SK-N-SH treated with all-trans-retinoic acid at 6 μM for 48 hours (cell line): ENCODE results near the gene PKNOX2.

Experiments used
- ATAC-seq: fragments of 200-7000 bp; cut with Tn5 transposase; 3 replicates; pipeline ENCODE4 v1.9.1; 2020; ENCODE audit warnings: mild to moderate bottlenecking, moderate library complexity
- ARNTL ChIP-seq: fragments of 450-650 bp; formaldehyde crosslinking; IDR thresholded peaks from 2 replicates; pipeline ENCODE4 v1.5.0; 2020; ENCODE audit warnings: low read depth, mild to moderate bottlenecking, moderate library complexity, borderline replicate concordance
- BACH2 ChIP-seq: fragments of 250-450 bp; sonication (Bioruptor Pico); IDR thresholded peaks from 2 replicates; pipeline ENCODE4 v1.9.0; 2021; ENCODE audit warnings: mild to moderate bottlenecking, borderline replicate concordance
- CSDC2 ChIP-seq: fragments of 250-450 bp; sonication (Bioruptor Pico); IDR thresholded peaks from 2 replicates; pipeline ENCODE4 v1.5.0; 2020; ENCODE audit warnings: mild to moderate bottlenecking, moderate library complexity
- ESRRG ChIP-seq: fragments of 250-450 bp; sonication (Bioruptor Pico); IDR thresholded peaks from 2 replicates; pipeline ENCODE4 v1.6.1; 2021; ENCODE audit warnings: mild to moderate bottlenecking
- GLIS3 ChIP-seq: fragments of 250-450 bp; sonication (Bioruptor Pico); IDR thresholded peaks from 2 replicates; pipeline ENCODE4 v1.5.0; 2020; ENCODE audit warnings: mild to moderate bottlenecking, moderate library complexity
- ISL1 ChIP-seq: fragments of 250-450 bp; sonication (Bioruptor Pico); IDR thresholded peaks from 2 replicates; pipeline ENCODE4 v2.1.2; 2022; ENCODE audit warnings: mild to moderate bottlenecking, moderate library complexity
- OSR1 ChIP-seq: fragments of 250-450 bp; sonication (Bioruptor Pico); IDR thresholded peaks from 2 replicates; pipeline ENCODE4 v1.8.0; 2022; ENCODE audit warnings: moderate library complexity, mild to moderate bottlenecking, inconsistent platforms
- PPARA ChIP-seq: fragments of 250-450 bp; sonication (Bioruptor Pico); IDR thresholded peaks from 2 replicates; pipeline ENCODE4 v1.5.0; 2020; ENCODE audit warnings: mild to moderate bottlenecking, borderline replicate concordance
- RARB ChIP-seq: fragments of 250-450 bp; sonication (Bioruptor Pico); IDR thresholded peaks from 2 replicates; pipeline ENCODE4 v1.8.0; 2021; ENCODE audit warnings: mild to moderate bottlenecking, moderate library complexity
- SNAI2 ChIP-seq: fragments of 250-450 bp; sonication (Bioruptor Pico); IDR thresholded peaks from 2 replicates; pipeline ENCODE4 v1.5.0; 2020; ENCODE audit warnings: mild to moderate bottlenecking, moderate library complexity
- ZC3H10 ChIP-seq: fragments of 250-450 bp; sonication (Bioruptor Pico); IDR thresholded peaks from 2 replicates; pipeline ENCODE4 v1.5.1; 2021; ENCODE audit warnings: mild to moderate bottlenecking, moderate library complexity
- ZFP3 ChIP-seq: fragments of 250-450 bp; sonication (Bioruptor Pico); IDR thresholded peaks from 2 replicates; pipeline ENCODE4 v1.5.0; 2020; ENCODE audit warnings: mild to moderate bottlenecking, moderate library complexity
- ZNF565 ChIP-seq: fragments of 450-650 bp; formaldehyde crosslinking; conservative IDR thresholded peaks from 2 replicates; pipeline ENCODE4 v1.5.0; 2020; ENCODE audit warnings: low read depth, mild to moderate bottlenecking, moderate library complexity
- ZNF70 ChIP-seq: fragments of 450-650 bp; formaldehyde crosslinking; IDR thresholded peaks from 2 replicates; pipeline ENCODE4 v1.5.0; 2020; ENCODE audit warnings: mild to moderate bottlenecking, moderate library complexity
- ZNF8 ChIP-seq: fragments of 450-650 bp; formaldehyde crosslinking; IDR thresholded peaks from 2 replicates; pipeline ENCODE4 v1.5.0; 2020; ENCODE audit warnings: mild to moderate bottlenecking, moderate library complexity
- TF ChIP-seq, protein P1 (sequence below): fragments of 250-450 bp; sonication (Bioruptor Pico); IDR thresholded peaks from 2 replicates; pipeline ENCODE4 v1.5.1; 2021; ENCODE audit warnings: mild to moderate bottlenecking, moderate library complexity
- TF ChIP-seq, protein P2 (sequence below): fragments of 250-450 bp; sonication (Bioruptor Pico); IDR thresholded peaks from 2 replicates; pipeline ENCODE4 v1.5.1; 2020; ENCODE audit warnings: low read depth, mild to moderate bottlenecking, moderate library complexity
- TF ChIP-seq, protein P3 (sequence below): fragments of 250-450 bp; sonication (Bioruptor Pico); IDR thresholded peaks from 2 replicates; pipeline ENCODE4 v1.5.0; 2020; ENCODE audit warnings: mild to moderate bottlenecking, moderate library complexity

The PKNOX2 gene

DNA sequence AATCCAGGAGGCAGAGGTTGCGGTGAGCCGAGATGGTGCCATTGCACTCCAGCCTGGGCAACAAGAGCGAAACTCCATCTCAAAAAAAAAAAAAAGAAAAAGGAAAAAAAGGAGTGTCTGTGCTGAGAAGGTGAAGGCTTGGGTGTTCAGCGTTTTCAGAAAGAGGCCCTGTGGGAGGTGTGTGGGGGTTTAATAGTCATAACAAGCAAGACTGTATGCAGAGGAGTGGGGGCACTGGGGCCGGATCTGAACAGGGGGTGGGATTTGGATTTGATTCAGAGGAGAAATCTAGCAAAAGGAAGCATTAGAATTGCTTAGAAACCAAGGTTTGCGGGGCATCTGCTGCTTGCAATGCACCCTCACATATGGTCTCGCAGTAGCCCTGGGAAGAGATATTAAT lies 195.5 kb downstream of the PKNOX2 start:
- no peak for ATAC-seq
- TF ChIP-seq ZNF565 (CRISPR knock-in tag) (no peak), ZNF8 (no peak), RARB (no peak), ESRRG (CRISPR knock-in tag) (no peak), ZC3H10 (CRISPR knock-in tag) (no peak), ARNTL (no peak), SNAI2 (CRISPR knock-in tag) (no peak), BACH2 (no peak), PPARA (CRISPR knock-in tag) (no peak), ZFP3 (CRISPR knock-in tag) (no peak), ISL1 (no peak), CSDC2 (no peak)
- TF ChIP-seq, protein P1, sequence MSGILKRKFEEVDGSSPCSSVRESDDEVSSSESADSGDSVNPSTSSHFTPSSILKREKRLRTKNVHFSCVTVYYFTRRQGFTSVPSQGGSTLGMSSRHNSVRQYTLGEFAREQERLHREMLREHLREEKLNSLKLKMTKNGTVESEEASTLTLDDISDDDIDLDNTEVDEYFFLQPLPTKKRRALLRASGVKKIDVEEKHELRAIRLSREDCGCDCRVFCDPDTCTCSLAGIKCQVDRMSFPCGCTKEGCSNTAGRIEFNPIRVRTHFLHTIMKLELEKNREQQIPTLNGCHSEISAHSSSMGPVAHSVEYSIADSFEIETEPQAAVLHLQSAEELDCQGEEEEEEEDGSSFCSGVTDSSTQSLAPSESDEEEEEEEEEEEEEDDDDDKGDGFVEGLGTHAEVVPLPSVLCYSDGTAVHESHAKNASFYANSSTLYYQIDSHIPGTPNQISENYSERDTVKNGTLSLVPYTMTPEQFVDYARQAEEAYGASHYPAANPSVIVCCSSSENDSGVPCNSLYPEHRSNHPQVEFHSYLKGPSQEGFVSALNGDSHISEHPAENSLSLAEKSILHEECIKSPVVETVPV (CRISPR knock-in tag): no peak
- TF ChIP-seq, protein P2, sequence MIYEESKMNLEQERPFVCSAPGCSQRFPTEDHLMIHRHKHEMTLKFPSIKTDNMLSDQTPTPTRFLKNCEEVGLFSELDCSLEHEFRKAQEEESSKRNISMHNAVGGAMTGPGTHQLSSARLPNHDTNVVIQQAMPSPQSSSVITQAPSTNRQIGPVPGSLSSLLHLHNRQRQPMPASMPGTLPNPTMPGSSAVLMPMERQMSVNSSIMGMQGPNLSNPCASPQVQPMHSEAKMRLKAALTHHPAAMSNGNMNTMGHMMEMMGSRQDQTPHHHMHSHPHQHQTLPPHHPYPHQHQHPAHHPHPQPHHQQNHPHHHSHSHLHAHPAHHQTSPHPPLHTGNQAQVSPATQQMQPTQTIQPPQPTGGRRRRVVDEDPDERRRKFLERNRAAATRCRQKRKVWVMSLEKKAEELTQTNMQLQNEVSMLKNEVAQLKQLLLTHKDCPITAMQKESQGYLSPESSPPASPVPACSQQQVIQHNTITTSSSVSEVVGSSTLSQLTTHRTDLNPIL (CRISPR knock-in tag): no peak
- TF ChIP-seq, all 23 proteins: peak for 0

DNA sequence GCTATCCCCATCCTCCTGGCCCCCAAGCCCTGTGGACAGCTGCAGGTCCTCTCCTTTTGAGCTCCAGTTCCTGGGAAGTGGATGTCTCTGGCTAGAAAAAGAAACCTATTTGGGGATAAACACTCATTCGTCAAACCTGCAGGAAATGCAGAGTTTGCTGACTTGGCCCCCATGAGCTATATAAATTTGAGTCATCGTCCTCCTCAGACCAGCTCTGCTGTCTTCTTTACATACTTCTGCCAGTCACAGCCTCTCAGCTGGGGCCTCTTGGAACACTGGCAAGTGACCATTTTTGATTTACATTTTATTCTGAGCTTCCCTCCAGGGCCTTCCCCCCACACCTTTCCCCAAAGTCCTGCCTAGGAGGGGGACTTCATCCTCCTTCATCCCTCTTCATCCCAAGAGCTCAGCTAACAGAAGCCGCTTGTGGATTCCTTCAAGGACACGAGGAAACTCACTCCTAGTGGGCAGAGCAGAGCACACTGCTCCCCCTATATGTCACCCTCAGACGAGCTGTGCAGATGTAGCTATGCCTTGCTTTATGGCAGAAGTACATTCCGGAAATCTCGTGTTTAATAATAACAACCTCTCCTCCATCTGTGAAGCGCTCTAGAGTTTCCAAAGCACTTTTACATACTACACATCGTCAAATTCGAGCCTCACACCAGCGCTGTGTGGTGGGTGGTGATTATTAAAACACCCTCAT lies 199.7 kb downstream of the PKNOX2 start:
- TF ChIP-seq ISL1 (no peak), ESRRG (CRISPR knock-in tag) (no peak)
- TF ChIP-seq, all 23 proteins: peak for 0
- 0 out of 3 replicates have a peak, but pooled peaks have one; percentile 25 for ATAC-seq

DNA sequence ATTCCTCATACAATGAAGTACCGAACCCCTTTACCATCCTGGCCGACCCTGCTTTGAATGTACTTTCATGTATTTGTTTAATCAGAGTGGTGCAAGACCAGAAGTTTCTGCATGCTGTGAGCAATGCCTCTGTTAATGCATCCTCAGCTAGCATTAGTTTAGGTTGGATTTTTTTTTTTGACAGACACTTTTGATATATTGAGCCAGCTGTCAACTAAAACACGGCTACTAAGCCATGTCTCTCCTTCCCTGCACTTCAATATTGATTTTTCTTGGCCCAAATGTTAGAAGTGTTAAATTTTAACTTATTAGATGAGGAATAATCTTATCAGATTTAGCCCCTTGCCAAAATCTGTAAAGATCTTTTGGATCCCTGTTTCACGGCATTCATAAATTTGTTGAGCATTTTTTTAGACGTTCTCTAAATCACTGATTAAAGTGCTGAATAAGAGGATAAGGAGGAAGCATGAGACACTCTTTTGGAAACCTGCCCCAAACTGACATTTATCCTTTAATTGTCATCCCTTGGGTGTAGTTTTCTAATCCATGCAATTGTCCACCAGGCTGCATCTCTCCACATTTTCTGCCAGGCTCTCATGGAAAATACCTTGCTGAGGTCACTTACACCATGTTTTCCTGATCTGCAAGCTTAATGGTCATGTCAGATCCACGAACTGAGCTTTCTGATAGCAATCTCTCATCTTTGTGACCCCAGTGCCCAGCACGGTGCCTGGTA lies 200.8 kb downstream of the PKNOX2 start:
- no peak for ATAC-seq
- TF ChIP-seq ZNF70 (CRISPR knock-in tag) (peak; percentile 62; the same call in 1 of the 2 replicates), OSR1 (CRISPR knock-in tag) (no peak)

DNA sequence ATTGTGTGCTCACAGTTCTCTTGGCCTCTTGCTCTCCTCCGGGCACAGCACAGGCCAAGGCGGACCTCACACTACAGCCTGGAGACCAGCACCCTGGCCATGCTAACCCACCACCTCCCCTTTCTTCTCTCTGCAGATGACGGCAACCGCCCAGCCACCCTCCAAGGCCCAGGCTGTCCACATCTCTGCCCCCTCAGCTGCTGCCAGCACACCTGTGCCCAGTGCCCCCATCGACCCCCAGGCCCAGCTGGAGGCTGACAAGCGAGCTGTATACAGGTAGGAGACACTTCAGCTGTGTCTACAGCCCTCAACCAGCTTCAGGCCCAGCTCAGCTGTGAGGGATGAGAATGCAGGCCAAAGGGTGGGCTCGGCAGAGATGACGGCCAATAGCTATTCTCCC lies 203.2 kb downstream of the PKNOX2 start:
- TF ChIP-seq PPARA (CRISPR knock-in tag) (no peak), ISL1 (no peak), GLIS3 (CRISPR knock-in tag) (no peak), ZNF565 (CRISPR knock-in tag) (no peak)
- TF ChIP-seq, protein P1 (CRISPR knock-in tag): no peak
- TF ChIP-seq, protein P3, sequence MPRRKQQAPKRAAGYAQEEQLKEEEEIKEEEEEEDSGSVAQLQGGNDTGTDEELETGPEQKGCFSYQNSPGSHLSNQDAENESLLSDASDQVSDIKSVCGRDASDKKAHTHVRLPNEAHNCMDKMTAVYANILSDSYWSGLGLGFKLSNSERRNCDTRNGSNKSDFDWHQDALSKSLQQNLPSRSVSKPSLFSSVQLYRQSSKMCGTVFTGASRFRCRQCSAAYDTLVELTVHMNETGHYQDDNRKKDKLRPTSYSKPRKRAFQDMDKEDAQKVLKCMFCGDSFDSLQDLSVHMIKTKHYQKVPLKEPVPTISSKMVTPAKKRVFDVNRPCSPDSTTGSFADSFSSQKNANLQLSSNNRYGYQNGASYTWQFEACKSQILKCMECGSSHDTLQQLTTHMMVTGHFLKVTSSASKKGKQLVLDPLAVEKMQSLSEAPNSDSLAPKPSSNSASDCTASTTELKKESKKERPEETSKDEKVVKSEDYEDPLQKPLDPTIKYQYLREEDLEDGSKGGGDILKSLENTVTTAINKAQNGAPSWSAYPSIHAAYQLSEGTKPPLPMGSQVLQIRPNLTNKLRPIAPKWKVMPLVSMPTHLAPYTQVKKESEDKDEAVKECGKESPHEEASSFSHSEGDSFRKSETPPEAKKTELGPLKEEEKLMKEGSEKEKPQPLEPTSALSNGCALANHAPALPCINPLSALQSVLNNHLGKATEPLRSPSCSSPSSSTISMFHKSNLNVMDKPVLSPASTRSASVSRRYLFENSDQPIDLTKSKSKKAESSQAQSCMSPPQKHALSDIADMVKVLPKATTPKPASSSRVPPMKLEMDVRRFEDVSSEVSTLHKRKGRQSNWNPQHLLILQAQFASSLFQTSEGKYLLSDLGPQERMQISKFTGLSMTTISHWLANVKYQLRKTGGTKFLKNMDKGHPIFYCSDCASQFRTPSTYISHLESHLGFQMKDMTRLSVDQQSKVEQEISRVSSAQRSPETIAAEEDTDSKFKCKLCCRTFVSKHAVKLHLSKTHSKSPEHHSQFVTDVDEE: no peak
- TF ChIP-seq, all 23 proteins: peak for 0
- no peak for ATAC-seq

DNA sequence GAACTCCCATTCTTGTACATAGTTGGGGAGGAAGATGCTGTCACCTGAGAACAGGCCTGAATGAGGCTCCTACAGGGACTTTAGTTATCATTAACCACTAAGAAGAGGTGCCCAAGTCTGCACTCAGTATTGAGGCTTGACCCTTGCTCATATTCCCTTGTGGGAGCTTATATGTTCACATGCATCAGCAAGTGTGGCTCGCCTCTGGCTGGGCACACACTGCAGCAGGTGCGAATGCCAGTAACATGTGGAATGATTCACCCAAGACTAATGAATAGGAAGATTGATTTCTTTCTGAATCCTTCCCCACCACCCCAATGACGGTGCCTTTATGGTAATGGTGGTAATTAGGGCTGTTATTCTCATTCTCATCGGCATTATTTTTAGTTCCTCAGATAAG lies 204.2 kb downstream of the PKNOX2 start:
- no peak for ATAC-seq

More for the DNA sequence above, 204.2 kb downstream of the PKNOX2 start:
- TF ChIP-seq, protein P3: no peak
